GM21786 (cell line): Measurements from ENCODE around the gene CLDN11.

Source experiments
- ATAC-seq: cut with Tn5 transposase; IDR thresholded peaks from one replicate; pipeline ENCODE4 v1.9.1; 2021; ENCODE audit not compliant: unreplicated experiment

Gene CLDN11

DNA sequence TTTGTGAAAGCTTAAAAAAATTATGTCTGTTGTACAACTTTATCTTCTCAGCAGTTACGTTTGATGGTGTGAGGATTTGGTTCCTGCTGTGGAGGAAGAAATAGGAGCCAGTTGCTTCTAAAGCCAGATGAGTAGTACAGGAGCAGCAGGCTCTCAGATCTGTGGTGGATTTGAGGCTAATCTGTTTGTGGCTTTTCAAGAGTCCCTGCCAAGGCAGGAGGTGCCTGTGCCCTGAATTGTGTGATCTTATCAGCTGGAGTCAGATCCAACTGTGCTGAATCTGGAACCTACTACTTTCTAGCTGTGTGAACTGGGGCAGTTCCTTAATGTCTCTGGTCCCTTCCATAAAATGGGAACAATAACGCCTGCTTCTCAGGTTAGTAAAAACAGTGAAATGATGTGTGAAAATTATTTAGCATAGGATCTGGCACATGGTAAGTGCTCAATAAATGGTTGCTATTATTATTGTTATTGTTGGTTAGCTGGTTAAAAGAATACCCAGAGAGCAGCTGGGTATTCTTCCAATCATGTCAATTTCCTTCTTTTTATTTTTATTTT, 7.7 kb downstream of the CLDN11 start:
- no peak for ATAC-seq

GRCh38 chr3:170428095-170428494, 9.4 kb downstream of the CLDN11 start:
- no peak for ATAC-seq

DNA sequence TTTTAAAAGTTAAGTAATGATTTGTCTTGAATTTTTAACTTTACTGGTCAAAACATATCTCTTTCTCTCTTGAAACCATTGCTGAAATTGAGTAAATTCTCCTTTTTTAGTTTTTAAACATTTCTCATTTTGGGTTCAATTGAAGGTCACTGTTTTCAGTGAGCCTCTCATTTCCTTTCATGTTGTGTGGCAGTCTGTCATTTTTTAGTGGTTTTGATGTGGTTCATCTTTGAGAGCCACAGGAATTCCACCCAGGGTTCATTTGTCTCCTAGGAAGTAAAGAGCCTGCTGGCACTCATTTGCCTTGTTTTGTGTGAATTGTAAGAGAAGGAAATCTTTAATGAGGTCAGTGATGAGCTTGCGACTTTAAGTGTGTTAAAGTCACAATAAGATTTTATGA, 10.4 kb downstream of the CLDN11 start:
- no peak for ATAC-seq

DNA sequence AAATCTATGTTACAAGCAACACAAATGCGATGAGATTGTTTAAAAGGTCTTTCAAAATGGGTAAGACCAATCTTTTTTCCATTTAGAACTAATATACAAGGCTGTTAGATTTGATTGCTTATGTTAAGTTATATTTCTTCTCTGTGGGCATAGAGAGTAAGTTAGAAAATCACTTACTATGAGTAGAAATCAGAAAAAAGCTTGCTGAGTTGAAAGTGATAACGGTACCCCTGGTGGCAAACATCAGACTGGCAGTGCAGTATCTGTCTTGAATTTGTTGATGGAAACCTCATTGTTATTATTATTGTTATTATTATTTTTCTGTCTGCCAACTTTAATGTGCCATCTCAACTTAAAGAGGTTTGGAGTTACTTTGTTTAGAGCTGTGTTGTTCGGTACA, 12.4 kb downstream of the CLDN11 start:
- ATAC-seq, result no peak

- no peak for ATAC-seq
These were observed 13.7 kb downstream of the CLDN11 start for GRCh38 chr3:170432416-170432815.

DNA sequence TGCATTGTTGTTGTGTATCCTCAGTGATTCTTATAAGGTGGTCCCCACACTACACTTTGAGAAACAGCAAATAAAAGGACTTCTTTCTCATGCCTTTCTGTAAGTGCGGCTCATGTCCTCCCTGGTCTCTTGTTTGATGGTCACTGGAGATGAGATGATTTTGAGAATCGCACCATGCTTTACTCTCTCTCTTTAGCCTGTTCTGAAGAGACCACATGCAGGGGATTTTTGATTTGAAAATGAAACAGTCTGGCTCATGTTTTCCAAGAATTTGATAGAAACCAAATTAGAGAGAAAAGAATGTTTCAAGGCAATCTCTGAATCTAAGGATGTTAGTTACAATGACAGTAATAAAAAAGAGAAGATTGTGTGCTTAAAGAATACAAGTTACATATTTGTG, 18.0 kb downstream of the CLDN11 start:
- no peak for ATAC-seq

DNA sequence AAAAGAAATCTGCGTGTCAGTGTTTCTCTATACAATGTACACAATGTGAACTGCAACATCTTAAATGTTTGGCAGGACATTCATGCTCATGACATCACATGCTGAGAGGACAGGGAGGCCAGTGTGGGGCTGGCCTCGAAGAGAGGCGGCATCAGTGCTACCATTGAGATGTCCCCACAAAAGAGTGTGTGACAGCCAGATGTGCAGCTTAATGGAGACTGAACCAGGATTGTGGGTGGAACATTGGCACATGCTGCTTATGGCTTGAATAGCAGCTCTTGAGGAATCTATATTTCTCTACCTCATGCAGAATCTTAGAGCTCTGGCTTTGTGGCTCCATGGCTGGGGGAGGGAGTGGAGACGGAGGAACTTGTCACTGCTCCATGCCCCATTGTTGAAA, 18.5 kb downstream of the CLDN11 start:
- ATAC-seq, result no peak

GRCh38 chr3:170437696-170438407, 19.2 kb downstream of the CLDN11 start:
- ATAC-seq, result no peak

DNA sequence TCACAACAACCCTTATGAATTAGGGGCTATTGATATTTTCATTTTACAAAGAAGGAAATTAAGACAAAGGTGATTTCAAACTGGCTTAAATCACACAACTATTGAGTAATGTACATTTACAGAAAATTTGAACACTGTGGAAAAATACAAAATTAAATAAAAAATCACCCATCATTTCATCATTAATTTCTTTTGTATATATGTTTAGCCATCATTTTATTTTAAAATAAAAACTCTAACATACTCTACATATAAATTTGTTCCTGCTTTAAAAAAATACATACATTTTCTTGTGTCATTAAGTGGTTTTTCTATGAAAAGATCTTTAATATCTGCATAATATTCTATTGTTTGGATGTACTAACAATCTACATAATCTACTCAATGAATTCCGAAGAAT, 20.2 kb downstream of the CLDN11 start:
- no peak for ATAC-seq

GRCh38 chr3:170440344-170440743, 21.7 kb downstream of the CLDN11 start:
- no peak for ATAC-seq

- no peak for ATAC-seq
These were observed 22.7 kb downstream of the CLDN11 start for GRCh38 chr3:170441412-170441811.

- ATAC-seq, result no peak
These were observed 24.3 kb downstream of the CLDN11 start for GRCh38 chr3:170442947-170443346.

- ATAC-seq, result no peak
These were observed 24.8 kb downstream of the CLDN11 start for GRCh38 chr3:170443457-170443856.

GRCh38 chr3:170448584-170448983, 29.9 kb downstream of the CLDN11 start:
- ATAC-seq, result no peak

DNA sequence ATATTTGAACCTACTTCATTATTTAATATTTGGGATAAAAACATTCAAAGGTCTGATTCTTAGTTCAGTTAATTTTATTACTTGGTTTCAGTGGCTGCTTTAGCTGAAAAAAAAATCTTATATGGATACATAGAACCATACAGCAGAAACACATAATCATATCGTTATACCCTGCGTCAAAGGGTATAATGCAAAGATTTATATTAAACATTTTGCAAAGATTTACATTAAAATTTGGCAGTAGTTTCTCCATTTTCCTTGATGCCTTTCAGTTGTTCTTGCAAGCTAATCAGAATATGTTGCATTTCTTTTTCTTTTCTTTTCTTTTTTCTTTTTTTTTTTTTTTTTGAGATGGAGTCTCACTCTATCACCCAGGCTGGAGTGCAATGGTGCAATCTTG, 31.4 kb downstream of the CLDN11 start:
- no peak for ATAC-seq

DNA sequence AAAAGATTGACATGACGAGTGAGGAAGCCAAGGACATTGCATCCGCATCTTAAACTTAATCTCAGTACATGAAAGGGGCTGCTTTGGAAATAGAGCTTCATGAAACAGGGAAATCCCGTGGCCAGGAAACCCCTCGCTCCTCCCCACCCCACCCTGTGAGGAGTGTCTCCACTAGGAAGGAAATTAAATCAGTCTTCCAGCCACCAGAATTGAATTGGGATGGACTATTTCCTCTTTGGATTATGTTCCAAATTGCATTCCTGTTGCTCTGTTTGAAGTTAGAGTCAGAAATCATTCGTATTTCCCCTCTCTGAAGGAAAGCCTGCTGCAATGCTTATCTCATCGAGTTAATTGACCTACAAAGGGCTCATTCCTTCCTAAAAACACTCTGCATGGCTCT, 35.8 kb downstream of the CLDN11 start:
- no peak for ATAC-seq

- no peak for ATAC-seq
These were observed 39.6 kb downstream of the CLDN11 start for GRCh38 chr3:170458285-170458684.

DNA sequence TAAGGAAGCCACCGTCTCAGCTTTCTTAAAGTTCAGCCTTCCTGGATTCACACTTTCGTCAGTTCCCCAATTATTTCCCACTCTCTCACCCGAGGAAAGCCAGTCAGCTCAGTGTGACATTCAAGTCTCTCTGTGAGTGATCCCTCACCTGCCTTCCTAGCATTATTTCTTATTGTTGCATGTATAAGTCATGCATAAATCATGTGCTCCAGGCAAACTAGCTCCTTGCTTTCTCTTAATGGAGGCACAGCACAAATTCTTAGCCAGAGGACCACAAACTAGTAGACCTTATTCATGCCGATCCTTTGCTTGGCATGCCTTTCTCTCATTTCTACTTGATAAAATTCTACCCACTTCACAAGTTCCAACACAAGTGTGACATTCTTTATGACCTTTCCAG, 44.3 kb downstream of the CLDN11 start:
- no peak for ATAC-seq

GRCh38 chr3:170465955-170466354, 47.3 kb downstream of the CLDN11 start:
- ATAC-seq, result no peak

GRCh38 chr3:170467007-170467406, 48.3 kb downstream of the CLDN11 start:
- ATAC-seq, result no peak

- ATAC-seq, result no peak
These were observed 49.0 kb downstream of the CLDN11 start for GRCh38 chr3:170467571-170468147.

DNA sequence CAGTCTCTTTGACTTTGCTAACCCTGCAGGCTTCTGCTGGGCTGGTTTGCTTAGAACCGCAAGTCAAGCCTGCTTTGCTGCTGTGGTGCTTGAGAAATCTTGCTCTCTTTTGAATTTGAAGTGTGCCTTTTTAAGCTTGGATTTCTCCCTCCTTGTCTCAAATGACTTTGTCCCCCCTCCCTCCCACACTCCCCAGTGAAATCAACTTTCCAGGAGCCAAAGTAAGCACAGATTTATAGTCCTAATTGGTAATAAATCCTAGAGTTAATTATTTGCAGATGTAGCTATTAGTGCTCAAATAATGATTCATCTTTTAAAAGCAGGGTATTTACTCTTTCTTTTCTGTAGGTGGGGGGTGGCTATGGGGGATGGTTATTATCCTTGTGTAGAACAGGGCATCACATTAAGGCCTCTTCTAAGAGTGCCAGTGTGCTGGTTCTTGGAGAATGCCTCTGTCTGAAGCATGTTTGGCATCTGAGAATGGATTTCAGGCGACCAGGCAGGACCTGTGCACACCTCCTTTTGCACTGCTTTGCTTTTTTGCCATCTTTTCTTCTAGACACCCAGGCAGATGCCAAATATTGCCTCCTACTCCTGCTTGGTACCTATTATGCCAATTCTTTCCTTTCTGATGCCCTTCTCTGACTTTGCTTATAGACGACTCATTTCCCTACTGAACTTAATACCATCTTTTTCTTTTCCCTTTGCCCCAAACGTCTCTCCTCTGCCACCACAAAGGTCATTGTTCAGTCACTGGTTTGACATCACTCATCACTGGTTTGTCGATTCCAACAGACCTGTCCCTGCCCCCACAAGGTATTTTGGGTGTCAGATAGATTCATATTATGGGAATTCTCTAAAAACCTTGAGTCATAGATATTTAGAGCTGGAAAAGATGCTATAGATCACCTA, 50.7 kb downstream of the CLDN11 start:
- ATAC-seq, result no peak
